NCI-H2107 treated with DMSO at 0.1 percent for 48 hours (cell line): ENCODE results near the gene DAB1.

Source experiments
- DNase-seq: peaks from one replicate; lab custom pipeline; 2025; ENCODE audit not compliant: unreplicated experiment; lab: John Stamatoyannopoulos, UW

The DAB1 gene

DNA sequence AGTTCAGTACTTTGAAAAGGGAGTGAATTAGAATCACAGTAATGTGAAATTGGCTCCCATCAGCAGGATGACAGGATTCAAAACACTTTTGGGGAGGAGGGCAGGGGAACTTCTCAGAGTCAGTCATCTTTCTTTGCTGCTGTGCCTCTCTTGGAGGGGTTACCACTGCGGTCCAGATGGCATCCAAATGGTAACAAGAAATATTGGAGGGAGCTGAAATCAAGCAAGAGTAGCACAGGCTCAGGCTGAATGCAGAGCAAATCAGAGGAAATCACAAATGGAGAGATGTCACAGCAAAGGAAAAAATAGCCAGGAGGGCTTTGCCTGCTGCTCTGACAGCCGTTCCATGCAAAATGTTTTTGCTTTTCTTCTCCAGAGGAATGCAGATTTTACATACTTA, 383.0 kb downstream of the DAB1 start:
- DNase-seq: no peak

DNA sequence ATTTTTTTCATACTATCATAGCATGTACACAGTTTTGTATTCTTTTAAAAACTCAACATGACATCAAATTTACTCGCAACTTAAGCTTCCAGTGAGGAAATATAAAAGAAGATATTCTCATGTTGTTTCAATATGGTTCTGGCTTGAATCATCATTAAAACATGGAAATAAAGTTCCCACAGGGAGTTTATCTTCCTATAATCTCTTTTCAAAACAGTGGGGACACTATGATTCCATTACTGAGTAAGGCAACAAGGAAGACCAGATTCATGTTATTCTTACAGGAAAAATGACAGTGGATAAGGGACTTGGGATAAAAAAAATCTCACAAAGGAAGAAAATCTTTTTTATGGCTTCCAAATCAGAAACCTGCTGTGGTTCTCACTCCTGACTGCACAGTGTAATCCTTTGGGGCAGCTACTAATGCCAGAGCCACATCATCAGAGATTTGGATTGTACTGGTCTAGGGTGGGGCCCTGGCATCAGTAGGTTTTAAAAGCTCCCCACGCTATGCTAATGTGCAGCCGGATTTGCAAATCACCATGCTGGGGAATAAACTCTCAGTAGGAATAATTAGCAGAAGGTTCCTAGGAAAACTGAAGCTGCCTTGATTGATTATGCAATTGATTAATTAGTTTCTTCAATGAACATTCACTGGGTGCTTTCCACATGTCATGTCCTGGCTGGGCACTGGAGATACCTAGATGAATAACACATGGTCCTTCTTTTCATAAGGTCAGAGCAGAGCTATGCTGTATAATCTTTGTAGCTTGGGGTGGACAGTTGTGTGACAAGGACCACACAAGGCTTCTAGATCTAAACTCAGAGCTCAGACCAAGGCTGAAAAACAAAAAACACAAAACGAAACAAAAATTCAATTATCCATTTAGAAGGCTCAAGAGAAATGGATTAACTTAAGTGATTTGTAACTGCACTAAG, 386.9 kb downstream of the DAB1 start:
- no peak for DNase-seq

DNA sequence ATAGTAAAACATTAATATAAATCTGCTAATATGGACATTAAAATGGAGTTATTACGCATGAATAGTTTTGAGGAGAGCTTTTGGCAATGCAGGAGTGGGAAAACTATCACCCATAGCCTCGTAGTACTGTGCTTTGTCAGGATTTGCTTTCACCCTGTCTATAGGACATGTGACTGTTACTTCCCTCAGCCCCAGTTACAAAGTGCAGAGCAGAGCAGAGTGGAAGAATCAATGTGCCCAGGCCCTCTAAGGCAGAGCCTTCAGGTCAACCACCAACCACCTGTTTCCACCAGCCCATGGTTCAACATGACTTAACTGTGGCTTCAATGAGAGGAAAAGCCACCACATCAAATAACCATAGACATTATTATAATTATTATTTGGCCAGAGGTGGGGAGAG, 389.1 kb downstream of the DAB1 start:
- no peak for DNase-seq

DNA sequence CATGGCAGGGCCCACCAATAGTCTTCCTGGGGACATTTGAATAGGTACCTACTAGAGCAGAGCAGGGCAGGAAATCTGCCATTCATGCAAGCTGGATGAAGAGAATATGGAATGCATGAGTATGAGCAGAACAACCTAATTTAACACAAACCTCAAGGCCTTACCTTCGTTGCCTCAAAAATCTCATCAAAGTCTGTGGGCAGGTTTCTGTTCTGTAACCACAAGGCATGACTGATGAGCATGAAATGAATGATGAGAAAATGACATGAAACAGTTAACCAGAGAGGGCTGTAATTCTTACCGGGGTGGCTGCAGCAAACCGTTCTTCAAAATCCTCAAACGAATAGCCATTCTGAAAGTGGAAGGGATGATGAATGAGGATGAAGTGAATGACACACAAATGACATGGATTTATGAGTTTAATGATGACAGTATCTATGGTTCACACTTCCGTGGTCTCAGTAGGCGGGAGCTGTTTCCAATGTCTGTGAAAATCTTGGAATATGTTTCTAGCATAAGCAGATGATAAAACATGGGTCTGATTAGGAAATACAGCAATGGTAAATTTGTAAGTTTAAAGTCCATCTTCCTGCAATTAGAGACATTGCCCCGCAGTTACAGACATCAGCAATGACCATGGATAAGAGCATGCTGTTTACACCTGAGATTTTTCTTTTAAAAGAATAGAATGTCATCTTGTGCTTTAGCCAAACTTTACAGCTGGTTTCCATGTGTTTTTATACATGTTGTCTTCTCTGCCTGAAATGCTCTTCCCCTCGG, 390.4 kb downstream of the DAB1 start:
- no peak for DNase-seq

GRCh38 chr1:57026624-57027354, 397.1 kb downstream of the DAB1 start:
- DNase-seq: no peak

- DNase-seq: peak; percentile 10
Observed at GRCh38 chr1:57024855-57025254, 399.0 kb downstream of the DAB1 start.

DNA sequence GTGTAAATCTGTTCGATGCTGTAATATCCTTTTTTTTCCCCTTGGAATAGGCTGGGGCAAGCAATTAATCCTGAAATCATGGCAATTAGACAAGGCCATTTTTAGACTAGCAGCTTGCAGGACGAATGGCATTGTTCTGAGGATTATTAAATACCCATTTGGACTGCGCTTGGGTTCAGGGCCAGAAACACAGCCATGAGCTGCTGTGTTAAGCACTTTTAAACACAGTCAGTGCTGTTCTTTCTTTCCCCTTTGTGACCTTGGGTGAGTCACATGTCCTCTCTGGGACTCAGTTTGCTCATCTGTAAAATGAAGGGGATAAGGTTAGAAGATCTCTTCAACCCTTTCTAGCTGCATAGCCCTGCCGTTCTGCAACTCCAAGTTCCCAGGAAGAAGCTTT, 399.4 kb downstream of the DAB1 start:
- no peak for DNase-seq

DNA sequence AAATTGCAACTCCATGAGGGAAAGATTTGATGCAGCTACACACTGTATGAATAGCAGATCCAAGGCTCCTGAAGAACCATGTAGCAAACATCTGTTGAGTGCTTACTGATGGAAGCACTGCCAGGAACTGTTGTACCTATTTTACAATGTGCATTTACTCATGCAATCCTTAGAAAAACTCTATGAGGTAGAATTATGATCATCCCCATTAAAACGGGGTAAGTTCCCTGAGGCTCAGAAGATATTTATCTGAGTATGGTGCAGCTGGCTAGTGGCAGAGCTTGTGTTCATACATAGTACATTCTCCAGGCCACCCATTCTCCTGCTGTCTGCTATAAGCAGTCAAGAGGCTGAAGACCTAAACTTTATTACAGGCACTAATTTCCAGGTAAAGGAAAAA, 403.6 kb downstream of the DAB1 start:
- DNase-seq: no peak

DNA sequence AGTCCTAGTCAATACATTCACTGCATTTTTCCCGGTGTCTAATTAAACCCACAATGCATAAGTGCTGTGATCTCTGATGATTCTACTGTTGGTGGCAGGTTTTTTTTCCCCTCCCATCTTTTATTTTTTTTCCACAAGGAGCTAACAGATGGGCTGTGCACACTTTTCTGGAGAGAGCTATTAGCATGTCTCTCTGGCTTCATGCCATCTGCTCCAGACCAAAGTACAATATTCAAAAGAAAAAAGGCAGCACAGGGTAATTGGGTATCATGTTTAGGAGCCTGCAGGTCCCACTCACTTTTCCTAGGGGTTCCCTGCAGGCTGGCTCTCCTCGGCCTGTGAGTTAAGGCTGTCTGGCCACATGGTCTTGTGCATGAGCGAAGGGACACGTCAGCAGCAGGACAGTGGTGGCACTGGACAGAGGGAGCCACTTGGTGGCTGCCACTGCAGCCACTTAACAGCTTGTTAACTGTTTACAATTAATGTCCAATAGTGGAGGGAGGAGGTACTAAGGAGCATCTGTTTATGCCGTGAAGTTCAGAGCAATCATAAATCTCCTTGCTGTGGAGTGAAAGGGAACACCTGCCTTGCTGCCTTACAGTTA, 404.5 kb downstream of the DAB1 start:
- peak; percentile 79 for DNase-seq

DNA sequence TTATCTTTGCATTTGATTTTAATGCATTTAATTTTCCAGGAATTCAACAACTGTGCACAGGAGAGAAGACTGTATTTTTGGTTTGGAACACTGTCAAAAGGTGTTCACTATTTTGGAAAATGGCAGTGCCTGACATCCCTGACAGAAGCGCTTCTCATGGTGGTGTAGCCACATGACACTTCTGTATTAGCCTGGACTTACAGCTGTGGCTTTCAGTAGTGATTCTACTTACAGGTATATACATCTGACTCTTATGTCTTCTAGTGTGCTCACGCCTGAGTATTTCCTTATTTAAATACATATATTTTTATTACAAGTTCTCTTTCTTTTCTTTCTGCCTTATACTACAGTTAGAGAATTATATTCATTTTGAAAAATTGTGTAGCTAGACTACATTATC, 405.7 kb downstream of the DAB1 start:
- DNase-seq: no peak

- DNase-seq: no peak
Observed at GRCh38 chr1:57017717-57018116, 406.1 kb downstream of the DAB1 start.

- DNase-seq: no peak
Observed at GRCh38 chr1:57017200-57017599, 406.7 kb downstream of the DAB1 start.

DNA sequence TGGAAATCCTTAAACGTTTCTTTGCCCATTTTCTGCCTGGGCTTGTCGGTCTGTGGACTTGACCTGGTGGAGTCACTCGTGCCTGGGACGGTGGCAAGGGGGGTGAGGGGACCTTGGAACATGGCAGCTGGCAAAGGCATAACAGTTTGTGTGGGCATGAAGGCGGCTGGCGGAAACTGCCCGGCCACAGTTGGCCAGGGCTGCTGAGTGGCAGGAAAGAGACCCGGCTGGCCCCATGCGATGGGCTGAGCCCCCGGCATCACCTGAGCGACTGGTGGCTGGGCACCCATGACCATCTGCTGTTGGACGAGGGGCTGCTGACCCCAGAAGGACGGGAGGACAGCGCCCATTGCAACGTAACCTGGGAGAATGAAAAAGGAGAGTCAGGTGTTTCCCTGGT, 408.8 kb downstream of the DAB1 start:
- DNase-seq: no peak

DNA sequence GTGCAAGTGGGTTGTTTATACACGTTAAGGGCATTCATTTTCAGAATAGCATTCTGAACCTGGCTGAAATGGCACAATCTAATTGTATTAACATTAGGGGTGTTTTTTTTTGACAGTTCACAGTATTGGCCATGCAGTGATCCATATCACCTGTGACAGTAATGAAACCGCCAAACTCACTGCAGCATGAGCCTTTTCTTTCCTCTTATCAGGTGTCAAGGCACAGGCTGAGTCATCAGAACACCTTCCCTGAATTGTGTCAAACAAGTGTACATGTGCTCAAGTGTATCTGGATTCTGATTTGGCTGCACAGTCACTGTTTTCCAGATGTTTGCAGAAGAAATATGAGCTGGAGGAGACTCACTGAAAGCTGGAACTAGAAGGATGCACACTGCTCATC, 410.3 kb downstream of the DAB1 start:
- DNase-seq: peak; percentile 30

DNA sequence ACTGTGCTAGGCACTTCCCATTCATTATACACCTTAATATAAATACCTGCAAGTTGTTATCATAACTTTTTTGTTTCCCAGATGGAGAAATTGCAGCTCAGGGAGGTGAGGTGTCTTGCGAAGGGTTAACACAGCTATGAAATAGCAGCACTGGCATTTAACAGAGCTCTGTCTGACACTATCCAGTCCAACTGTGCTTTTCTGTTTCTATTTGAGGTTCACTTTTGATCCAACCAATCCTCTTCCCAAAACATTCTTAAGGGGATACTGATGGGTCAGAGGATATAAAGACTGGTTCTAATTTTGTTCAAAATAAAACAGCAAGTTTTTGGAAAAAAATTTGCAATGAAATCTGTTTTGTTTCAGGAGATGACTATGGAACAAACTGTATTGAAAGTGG, 411.5 kb downstream of the DAB1 start:
- no peak for DNase-seq

- DNase-seq: no peak
Observed at GRCh38 chr1:57010511-57010910, 413.3 kb downstream of the DAB1 start.

- DNase-seq: no peak
Observed at GRCh38 chr1:57007948-57008347, 415.9 kb downstream of the DAB1 start.

DNA sequence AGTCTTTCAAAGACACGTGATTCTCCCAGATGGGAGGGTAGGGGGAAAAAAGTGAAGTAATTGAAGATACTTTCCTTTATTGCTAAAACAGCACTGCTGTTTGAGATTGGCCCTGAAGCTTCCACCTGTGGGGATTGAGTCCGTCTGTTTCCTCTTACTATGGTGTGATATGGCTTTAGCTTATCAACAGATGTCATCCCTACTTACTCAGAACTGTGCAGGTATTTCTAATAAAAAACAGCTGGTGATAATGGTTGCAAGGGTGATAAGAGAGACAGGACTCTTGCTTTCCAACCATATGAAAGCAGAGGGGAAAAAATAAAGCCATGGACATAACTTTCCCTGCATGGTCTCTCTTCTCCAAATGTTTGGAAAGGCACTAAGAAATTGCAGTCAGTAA, 416.4 kb downstream of the DAB1 start:
- DNase-seq: no peak

- no peak for DNase-seq
Observed at GRCh38 chr1:57003398-57004139, 420.3 kb downstream of the DAB1 start.

GRCh38 chr1:56995414-56996100, 428.3 kb downstream of the DAB1 start:
- no peak for DNase-seq
